Measurements from ENCODE around the gene SLC38A6. TPM values are rescaled to one million over a fixed set of nuclear protein-coding genes. Genes with fewer than 3 reads are reported as not detected.

SLC38A6 gene
- total RNA-seq, 1 donor from 2014 or later = 19.0 TPM

DNA sequence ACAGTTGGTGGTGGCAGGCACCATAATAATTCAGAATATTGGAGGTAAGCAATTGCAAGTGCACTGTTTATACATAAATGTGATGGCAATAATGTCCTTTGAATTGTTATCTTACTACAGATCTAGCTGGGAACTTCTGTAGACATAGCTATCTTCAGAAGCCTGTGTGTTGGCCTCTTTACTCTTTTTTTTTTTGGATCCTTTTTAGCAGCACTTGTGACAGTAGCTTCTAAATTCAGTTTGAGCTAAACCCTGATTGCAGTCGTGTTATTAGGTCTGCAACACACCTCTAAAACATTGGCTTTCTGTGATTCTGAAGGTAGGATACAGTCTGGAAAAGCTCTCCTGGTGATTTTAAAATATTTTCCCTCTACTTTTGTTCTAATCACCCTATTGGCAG, 38.5 kb downstream of the SLC38A6 start:
- Histone ChIP-seq H3K9ac (no peak overlapping the region), H4K20me1 (ENCODE audit: low read depth) (no peaks in the 10 kb centered on the region), H3K4me2 (no peak overlapping the region), H3K9me3 (ENCODE audit: low read depth) (no peaks in the 10 kb centered on the region), H2AFZ (replicated peaks) (no peak overlapping the region), H3K4me1 (no peaks in the 10 kb centered on the region), H3K79me2 (ENCODE audit: low read depth) (no peaks in the 10 kb centered on the region), H3K27me3 (no peaks in the 10 kb centered on the region), H3K4me3 (no peak overlapping the region), H3F3A (ENCODE audit: low read depth) (no peaks in the 10 kb centered on the region), H3K27ac (no peak overlapping the region), H3K36me3 (no peaks in the 10 kb centered on the region)
- H3K4me3 Mint-ChIP-seq = no peak overlapping the region
- TF ChIP-seq EZH2phosphoT487 (IDR thresholded peaks at IDR 0.05) (no peak), CTCF (IDR thresholded peaks at IDR 0.05) (no peak), EZH2 (IDR thresholded peaks at IDR 0.05) (no peak)
- DNase-seq (ENCODE audit: low spot score) = no peak
- peaks cover 6% of the 10 kb centered on the region for H3K9me3 Mint-ChIP-seq
- H3K36me3 Mint-ChIP-seq = peaks cover 7% of the 10 kb centered on the region
- no peak overlapping the region for H3K27ac Mint-ChIP-seq
- H3K4me1 Mint-ChIP-seq = no peaks in the 10 kb centered on the region
- no peaks in the 10 kb centered on the region for H3K27me3 Mint-ChIP-seq (ENCODE audit: insufficient read depth, low read depth)

DNA sequence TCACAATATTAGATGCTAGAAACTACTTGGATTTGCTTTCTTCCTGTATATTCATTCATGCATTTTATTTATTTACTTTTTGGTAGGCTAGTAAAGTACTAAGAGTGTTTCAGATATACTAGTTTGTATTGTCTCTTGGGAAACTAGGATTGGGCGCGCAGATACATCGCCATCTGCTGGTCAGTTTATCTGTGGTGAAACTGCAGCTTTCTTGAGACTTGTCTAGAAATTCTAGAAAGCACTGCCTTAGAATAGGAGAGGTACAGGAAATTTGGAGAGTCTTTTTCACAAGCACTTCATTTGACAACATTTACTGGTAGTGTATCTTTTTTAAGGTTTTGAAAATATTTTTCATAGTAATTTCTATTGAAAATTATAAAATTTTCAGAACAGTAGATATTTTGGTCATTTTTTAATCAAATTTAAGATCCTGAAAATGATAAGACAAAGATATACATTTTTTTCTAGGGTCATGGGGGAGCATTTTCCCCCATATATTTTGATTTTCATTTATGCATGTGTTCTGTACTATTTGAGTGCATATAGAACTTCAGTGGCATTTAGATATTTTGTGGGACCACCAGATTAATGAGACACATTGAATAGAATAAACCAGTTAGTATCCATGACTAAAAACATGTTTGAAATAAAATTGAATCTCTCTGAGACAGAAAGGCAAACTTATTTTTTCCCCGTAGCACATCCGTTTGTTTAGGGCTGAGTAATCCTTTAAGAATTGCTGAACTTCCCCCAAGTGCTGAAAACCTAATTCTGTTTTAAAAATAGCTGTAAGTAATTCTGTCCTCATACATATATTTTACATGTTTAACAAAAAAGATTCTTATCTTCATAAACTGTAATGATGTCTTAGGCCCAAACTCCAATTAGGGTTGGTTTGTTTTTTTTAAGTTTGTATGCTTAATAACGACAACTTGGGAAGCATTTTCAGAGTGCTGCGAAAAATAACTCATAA, 44.5 kb downstream of the SLC38A6 start:
- Mint-ChIP-seq H3K27ac (no peak overlapping the region), H3K9me3 (no peaks in the 10 kb centered on the region), H3K27me3 (ENCODE audit: insufficient read depth, low read depth) (no peaks in the 10 kb centered on the region), H3K4me3 (no peak overlapping the region), H3K36me3 (no peaks in the 10 kb centered on the region), H3K4me1 (no peaks in the 10 kb centered on the region)
- Histone ChIP-seq H3K4me1 (no peaks in the 10 kb centered on the region), H3K79me2 (ENCODE audit: low read depth) (no peaks in the 10 kb centered on the region), H2AFZ (replicated peaks) (no peak overlapping the region), H3K27ac (no peak overlapping the region), H3K9me3 (ENCODE audit: low read depth) (no peaks in the 10 kb centered on the region), H3K4me3 (no peak overlapping the region), H4K20me1 (ENCODE audit: low read depth) (no peaks in the 10 kb centered on the region), H3K9ac (no peak overlapping the region), H3F3A (ENCODE audit: low read depth) (no peaks in the 10 kb centered on the region), H3K4me2 (no peak overlapping the region), H3K27me3 (no peaks in the 10 kb centered on the region), H3K36me3 (no peaks in the 10 kb centered on the region)
- DNase-seq (ENCODE audit: low spot score) = peak; percentile 75
- TF ChIP-seq CTCF (IDR thresholded peaks at IDR 0.05) (peak; percentile 95), EZH2 (IDR thresholded peaks at IDR 0.05) (no peak)

- DNase-seq (ENCODE audit: low spot score) = no peak
- H3K27ac Mint-ChIP-seq = no peak overlapping the region
- no peaks in the 10 kb centered on the region for H3K4me1 Mint-ChIP-seq
- Histone ChIP-seq H4K20me1 (ENCODE audit: low read depth) (no peaks in the 10 kb centered on the region), H3K4me1 (no peaks in the 10 kb centered on the region), H3K9ac (no peak overlapping the region), H3K27ac (no peak overlapping the region), H3K27me3 (no peaks in the 10 kb centered on the region), H3K36me3 (no peaks in the 10 kb centered on the region), H3K4me2 (no peak overlapping the region), H3K4me3 (no peak overlapping the region), H2AFZ (replicated peaks) (no peak overlapping the region), H3K9me3 (ENCODE audit: low read depth) (no peaks in the 10 kb centered on the region), H3F3A (ENCODE audit: low read depth) (no peaks in the 10 kb centered on the region), H3K79me2 (ENCODE audit: low read depth) (no peaks in the 10 kb centered on the region)
- H3K9me3 Mint-ChIP-seq = no peaks in the 10 kb centered on the region
- no peaks in the 10 kb centered on the region for H3K27me3 Mint-ChIP-seq (ENCODE audit: insufficient read depth, low read depth)
- TF ChIP-seq EZH2 (IDR thresholded peaks at IDR 0.05) (no peak), CTCF (IDR thresholded peaks at IDR 0.05) (no peak), EZH2phosphoT487 (IDR thresholded peaks at IDR 0.05) (no peak)
- H3K36me3 Mint-ChIP-seq = no peaks in the 10 kb centered on the region
- H3K4me3 Mint-ChIP-seq = no peak overlapping the region
These were observed 45.5 kb downstream of the SLC38A6 start for GRCh38 chr14:61026526-61026925.
